ENCODE results near the gene SERPINA3. TPM values are rescaled to one million over a fixed set of nuclear protein-coding genes. Genes with fewer than 3 reads are reported as not detected.

Gene SERPINA3
- total and polyA plus RNA-seq, 2 donors (not counting 1 experiment from before 2014, with no cell fraction given), result not detected

- DNase-seq (no peak), ATAC-seq (ENCODE audit: low read depth) (no peak)
- Histone ChIP-seq H4K20me1 (ENCODE audit: control insufficient read depth, insufficient read depth, low read length, poor library complexity, severe bottlenecking) (no peaks in the 10 kb centered on the region), H3K9ac (ENCODE audit: low read length) (no peak overlapping the region), H3K36me3 (replicated peaks in 1 of 2; ENCODE audit: control extremely low read depth in 1 of 2, control insufficient read depth in 1 of 2, extremely low read depth in 1 of 2, insufficient read depth in 2 of 2, low read length in 1 of 2) (no peaks in the 10 kb centered on the region), H3K27me3 (replicated peaks in 1 of 4; ENCODE audit: control extremely low read depth in 1 of 4, control insufficient read depth in 3 of 4, insufficient read depth in 4 of 4, low read length in 3 of 4) (no peaks in the 10 kb centered on the region), H3K4me3 (ENCODE audit: control extremely low read depth in 1 of 5, extremely low read depth in 1 of 5, insufficient read depth in 1 of 5, low read depth in 2 of 5, low read length in 4 of 5) (no peak overlapping the region), H3K27ac (ENCODE audit: low read length in 2 of 2) (no peak overlapping the region), H3K4me1 (ENCODE audit: control insufficient read depth in 2 of 2, insufficient read depth in 2 of 2, low read length in 2 of 2) (no peaks in the 10 kb centered on the region), H3K79me2 (ENCODE audit: control insufficient read depth, insufficient read depth, low read length) (no peaks in the 10 kb centered on the region), H2AFZ (ENCODE audit: insufficient read depth, low read depth, low read length, poor library complexity, severe bottlenecking) (no peak overlapping the region), H3K4me2 (replicated peaks; ENCODE audit: low read depth, low read length, poor library complexity, severe bottlenecking) (no peak overlapping the region), H3K9me3 (ENCODE audit: control extremely low read depth in 1 of 3, control insufficient read depth in 2 of 3, insufficient read depth in 1 of 3, low read length in 2 of 3) (peaks cover 0 to 19% (median 0%) of the 10 kb centered on the region in 3 donors)
- ChIA-PET POLR2A (no interaction called here), CTCF (no interaction called here)
- no peaks in the 10 kb centered on the region for H3K4me1 Mint-ChIP-seq
- H3K4me3 Mint-ChIP-seq, result no peak overlapping the region
- H3K9me3 Mint-ChIP-seq (ENCODE audit: insufficient read depth), result no peaks in the 10 kb centered on the region
- H3K27ac Mint-ChIP-seq, result no peak overlapping the region
- WGBS (ENCODE audit: insufficient coverage), result 80% methylated on average over 1 of the region's 6 CpGs
- TF ChIP-seq CTCF (IDR thresholded peaks at IDR 0.05) (no peak), EZH2 (IDR thresholded peaks at IDR 0.05; ENCODE audit: borderline replicate concordance, insufficient read depth, low read depth, low read length, poor library complexity, severe bottlenecking) (no peak)
- H3K27me3 Mint-ChIP-seq, result peaks cover 4% of the 10 kb centered on the region
- intact Hi-C loops (cut with micrococcal nuclease), result no loop called here
Measured at GRCh38 chr14:94571950-94572349, 40.2 kb upstream of the SERPINA3 start.

GRCh38 chr14:94572637-94573303 lies 39.4 kb upstream of the SERPINA3 start:
- H3K9ac ChIP-seq (ENCODE audit: low read length), result no peak overlapping the region
- 81% methylated on average over 7 of the region's 7 CpGs for WGBS (ENCODE audit: insufficient coverage)

More at GRCh38 chr14:94572637-94573303, 39.4 kb upstream of the SERPINA3 start:
- ChIA-PET POLR2A (no interaction called here), CTCF (no interaction called here)
- Mint-ChIP-seq H3K27ac (no peak overlapping the region), H3K4me1 (no peaks in the 10 kb centered on the region), H3K9me3 (ENCODE audit: insufficient read depth) (no peaks in the 10 kb centered on the region), H3K4me3 (no peak overlapping the region), H3K27me3 (peaks cover 4% of the 10 kb centered on the region)
- H3K4me2 ChIP-seq (replicated peaks; ENCODE audit: low read depth, low read length, poor library complexity, severe bottlenecking), result no peak overlapping the region
- H3K36me3 ChIP-seq (replicated peaks in 1 of 2; ENCODE audit: control extremely low read depth in 1 of 2, control insufficient read depth in 1 of 2, extremely low read depth in 1 of 2, insufficient read depth in 2 of 2, low read length in 1 of 2), result no peaks in the 10 kb centered on the region
- no peak overlapping the region for H3K4me3 ChIP-seq (ENCODE audit: control extremely low read depth in 1 of 5, extremely low read depth in 1 of 5, insufficient read depth in 1 of 5, low read depth in 2 of 5, low read length in 4 of 5)
- H3K27me3 ChIP-seq (replicated peaks in 1 of 4; ENCODE audit: control extremely low read depth in 1 of 4, control insufficient read depth in 3 of 4, insufficient read depth in 4 of 4, low read length in 3 of 4), result no peaks in the 10 kb centered on the region
- no peak overlapping the region for H3K27ac ChIP-seq (ENCODE audit: low read length in 2 of 2)
- H2AFZ ChIP-seq (ENCODE audit: insufficient read depth, low read depth, low read length, poor library complexity, severe bottlenecking), result no peak overlapping the region
- DNase-seq, result no peak
- ATAC-seq (ENCODE audit: low read depth), result no peak
- no peaks in the 10 kb centered on the region for H3K4me1 ChIP-seq (ENCODE audit: control insufficient read depth in 2 of 2, insufficient read depth in 2 of 2, low read length in 2 of 2)
- peaks cover 0 to 17% (median 0%) of the 10 kb centered on the region in 3 donors for H3K9me3 ChIP-seq (ENCODE audit: control extremely low read depth in 1 of 3, control insufficient read depth in 2 of 3, insufficient read depth in 1 of 3, low read length in 2 of 3)
- H3K79me2 ChIP-seq (ENCODE audit: control insufficient read depth, insufficient read depth, low read length), result no peaks in the 10 kb centered on the region
- no peak for TF ChIP-seq CTCF (IDR thresholded peaks at IDR 0.05)
- TF ChIP-seq EZH2 (IDR thresholded peaks at IDR 0.05; ENCODE audit: borderline replicate concordance, insufficient read depth, low read depth, low read length, poor library complexity, severe bottlenecking), result no peak
- H4K20me1 ChIP-seq (ENCODE audit: control insufficient read depth, insufficient read depth, low read length, poor library complexity, severe bottlenecking), result no peaks in the 10 kb centered on the region
- intact Hi-C loops (cut with micrococcal nuclease), result no loop called here
